Measurements from ENCODE around the gene PIK3R6. TPM values are rescaled to one million over a fixed set of nuclear protein-coding genes. Genes with fewer than 3 reads are reported as not detected.

Gene PIK3R6
- total and polyA plus RNA-seq, 2 of the 13 experiments (the other 11 are each of a cell fraction or from before 2014, with no cell fraction given): not detected

DNA sequence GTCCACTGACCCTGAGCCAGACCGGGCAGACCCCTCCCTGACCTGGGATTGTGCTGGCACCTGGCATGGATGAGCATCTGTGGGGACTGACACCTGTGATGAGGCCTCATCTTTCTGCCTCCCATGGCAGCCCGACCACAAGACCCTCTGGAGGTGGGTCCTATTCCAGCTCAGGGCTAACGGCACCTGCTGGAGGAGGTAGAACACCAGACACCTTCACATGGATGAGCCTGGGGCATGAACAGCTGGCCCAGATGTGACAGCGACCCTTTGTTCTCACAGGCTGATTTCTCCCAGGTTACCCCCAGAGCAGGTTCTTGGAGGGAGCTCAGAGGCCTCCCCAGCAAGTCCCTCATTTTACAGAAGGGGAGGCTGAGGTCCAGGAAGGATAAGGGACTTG lies 46.4 kb upstream of the PIK3R6 start:
- no peak overlapping the region for H3K9ac ChIP-seq (ENCODE audit: insufficient read depth, low read depth, low read length)
- H3K27me3 ChIP-seq (ENCODE audit: control insufficient read depth in 1 of 2, insufficient read depth in 2 of 2, low read length in 2 of 2): peaks cover 4 to 57% of the 10 kb centered on the region in 2 experiments; a peak in 3 of 5 replicates
- WGBS (ENCODE audit: low lambda C conversion rate): 0% methylated on average over 1 of the region's 4 CpGs
- TF ChIP-seq BCL3 (CRISPR knock-in tag; IDR thresholded peaks at IDR 0.05) (no peak), SNAI1 (CRISPR knock-in tag; IDR thresholded peaks at IDR 0.05; ENCODE audit: borderline replicate concordance) (no peak), ZNF446 (CRISPR knock-in tag; IDR thresholded peaks at IDR 0.05) (no peak), ARID3A (IDR thresholded peaks at IDR 0.05; ENCODE audit: low read depth, low read length) (no peak), TCF7L2 (IDR thresholded peaks at IDR 0.05; ENCODE audit: low read depth, low read length) (no peak), PITX1 (CRISPR knock-in tag; IDR thresholded peaks at IDR 0.05) (no peak), ZNF180 (CRISPR knock-in tag; IDR thresholded peaks at IDR 0.05; ENCODE audit: borderline replicate concordance, low read depth) (no peak), ZMYM4 (CRISPR knock-in tag; IDR thresholded peaks at IDR 0.05) (no peak), YEATS2 (CRISPR knock-in tag; IDR thresholded peaks at IDR 0.05; ENCODE audit: borderline replicate concordance) (no peak), ZNF207 (IDR thresholded peaks at IDR 0.05; ENCODE audit: borderline replicate concordance) (no peak), ZNF720 (CRISPR knock-in tag; IDR thresholded peaks at IDR 0.05) (no peak), ATF2 (CRISPR knock-in tag; IDR thresholded peaks at IDR 0.05) (no peak), CENPX (CRISPR knock-in tag; IDR thresholded peaks at IDR 0.05) (no peak), ELF4 (CRISPR knock-in tag; IDR thresholded peaks at IDR 0.05; ENCODE audit: borderline replicate concordance) (no peak), MEIS1 (CRISPR knock-in tag; IDR thresholded peaks at IDR 0.05; ENCODE audit: borderline replicate concordance) (no peak), CC2D1A (CRISPR knock-in tag; IDR thresholded peaks at IDR 0.05) (no peak), ZIK1 (CRISPR knock-in tag; IDR thresholded peaks at IDR 0.05; ENCODE audit: borderline replicate concordance, low read depth) (no peak)
- TF ChIP-seq, protein P1, sequence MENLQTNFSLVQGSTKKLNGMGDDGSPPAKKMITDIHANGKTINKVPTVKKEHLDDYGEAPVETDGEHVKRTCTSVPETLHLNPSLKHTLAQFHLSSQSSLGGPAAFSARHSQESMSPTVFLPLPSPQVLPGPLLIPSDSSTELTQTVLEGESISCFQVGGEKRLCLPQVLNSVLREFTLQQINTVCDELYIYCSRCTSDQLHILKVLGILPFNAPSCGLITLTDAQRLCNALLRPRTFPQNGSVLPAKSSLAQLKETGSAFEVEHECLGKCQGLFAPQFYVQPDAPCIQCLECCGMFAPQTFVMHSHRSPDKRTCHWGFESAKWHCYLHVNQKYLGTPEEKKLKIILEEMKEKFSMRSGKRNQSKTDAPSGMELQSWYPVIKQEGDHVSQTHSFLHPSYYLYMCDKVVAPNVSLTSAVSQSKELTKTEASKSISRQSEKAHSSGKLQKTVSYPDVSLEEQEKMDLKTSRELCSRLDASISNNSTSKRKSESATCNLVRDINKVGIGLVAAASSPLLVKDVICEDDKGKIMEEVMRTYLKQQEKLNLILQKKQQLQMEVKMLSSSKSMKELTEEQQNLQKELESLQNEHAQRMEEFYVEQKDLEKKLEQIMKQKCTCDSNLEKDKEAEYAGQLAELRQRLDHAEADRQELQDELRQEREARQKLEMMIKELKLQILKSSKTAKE (CRISPR knock-in tag; IDR thresholded peaks at IDR 0.05; ENCODE audit: borderline replicate concordance): no peak

More for the DNA sequence above, 46.4 kb upstream of the PIK3R6 start:
- Histone ChIP-seq H3K4me3 (replicated peaks in 1 of 3; ENCODE audit: insufficient read depth in 1 of 3, low read depth in 2 of 3, low read length in 3 of 3) (no peak overlapping the region), H3K4me1 (ENCODE audit: insufficient read depth, low read length) (no peaks in the 10 kb centered on the region), H3K36me3 (replicated peaks in 1 of 2; ENCODE audit: control insufficient read depth in 1 of 2, insufficient read depth in 2 of 2, low read length in 2 of 2) (no peaks in the 10 kb centered on the region), H3K4me2 (ENCODE audit: low read depth, low read length) (no peak overlapping the region), H3K9me3 (ENCODE audit: low read length) (no peaks in the 10 kb centered on the region), H3K27ac (ENCODE audit: extremely low read length, insufficient read depth, low read length) (no peak overlapping the region), H4K20me1 (ENCODE audit: insufficient read depth, low read length) (no peaks in the 10 kb centered on the region), H2AFZ (ENCODE audit: low read length) (no peak overlapping the region), H3K79me2 (ENCODE audit: insufficient read depth, low read length) (no peaks in the 10 kb centered on the region)
- BruUV-seq (replicated peaks): no TSS peak
- ChIA-PET CTCF (ENCODE audit: low intra/inter-chr PET ratio, low total read pairs) (no interaction called here), POLR2A (no interaction called here)
- intact Hi-C loops (cut with micrococcal nuclease; ENCODE audit: unreplicated experiment) (no loop called here), in situ Hi-C loops (cut with HindIII; ENCODE audit: extremely low pct_ligation_motif_present, low pct_unique_long_range_greater_than_20kb) (no loop called here)
- ATAC-seq (no peak), DNase-seq (ENCODE audit: low spot score) (no peak), FAIRE-seq (no peak)

All from HepG2 (cell line).